ENCODE results near the gene ATF6.
"Not testable (repeated sequence)": the region's sequence is repeated elsewhere in the genome, so short reads cannot be mapped to it uniquely, and the experiment has no call there.

DNA sequence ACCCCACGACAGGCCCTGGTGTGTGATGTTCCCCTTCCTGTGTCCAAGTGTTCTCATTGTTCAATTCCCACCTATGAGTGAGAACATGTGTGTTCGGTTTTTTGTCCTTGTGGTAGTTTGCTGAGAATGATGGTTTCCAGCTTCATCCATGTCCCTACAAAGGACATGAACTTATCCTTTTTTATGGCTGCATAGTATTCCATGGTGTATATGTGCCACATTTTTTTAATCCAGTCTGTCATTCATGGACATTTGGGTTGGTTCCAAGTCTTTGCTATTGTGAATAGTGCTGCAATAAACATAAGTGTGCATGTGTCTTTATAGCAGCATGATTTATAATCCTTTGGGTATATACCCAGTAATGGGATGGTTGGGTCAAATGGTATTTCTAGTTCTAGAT, 43.1 kb downstream of the ATF6 start:
- TF ChIP-seq, protein P1, sequence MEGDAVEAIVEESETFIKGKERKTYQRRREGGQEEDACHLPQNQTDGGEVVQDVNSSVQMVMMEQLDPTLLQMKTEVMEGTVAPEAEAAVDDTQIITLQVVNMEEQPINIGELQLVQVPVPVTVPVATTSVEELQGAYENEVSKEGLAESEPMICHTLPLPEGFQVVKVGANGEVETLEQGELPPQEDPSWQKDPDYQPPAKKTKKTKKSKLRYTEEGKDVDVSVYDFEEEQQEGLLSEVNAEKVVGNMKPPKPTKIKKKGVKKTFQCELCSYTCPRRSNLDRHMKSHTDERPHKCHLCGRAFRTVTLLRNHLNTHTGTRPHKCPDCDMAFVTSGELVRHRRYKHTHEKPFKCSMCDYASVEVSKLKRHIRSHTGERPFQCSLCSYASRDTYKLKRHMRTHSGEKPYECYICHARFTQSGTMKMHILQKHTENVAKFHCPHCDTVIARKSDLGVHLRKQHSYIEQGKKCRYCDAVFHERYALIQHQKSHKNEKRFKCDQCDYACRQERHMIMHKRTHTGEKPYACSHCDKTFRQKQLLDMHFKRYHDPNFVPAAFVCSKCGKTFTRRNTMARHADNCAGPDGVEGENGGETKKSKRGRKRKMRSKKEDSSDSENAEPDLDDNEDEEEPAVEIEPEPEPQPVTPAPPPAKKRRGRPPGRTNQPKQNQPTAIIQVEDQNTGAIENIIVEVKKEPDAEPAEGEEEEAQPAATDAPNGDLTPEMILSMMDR (IDR thresholded peaks at IDR 0.05; ENCODE audit: extremely low read depth in 1 of 2, insufficient read depth in 1 of 2, low read depth in 1 of 2, low read length in 2 of 2): not testable (repeated sequence)
- not testable (repeated sequence) for TF ChIP-seq POLR2A (IDR thresholded peaks at IDR 0.05; ENCODE audit: low read depth, low read length); JUN (IDR thresholded peaks at IDR 0.05; ENCODE audit: borderline replicate concordance, insufficient read depth, insufficient read length, low read depth); MAX (IDR thresholded peaks at IDR 0.05; ENCODE audit: insufficient read depth, insufficient read length); EZH2 (IDR thresholded peaks at IDR 0.05; ENCODE audit: borderline replicate concordance, low read depth, low read length, severe bottlenecking); POLR2AphosphoS5 (IDR thresholded peaks at IDR 0.05; ENCODE audit: insufficient read depth, low read depth, low read length); MYC (IDR thresholded peaks at IDR 0.05; ENCODE audit: low read depth, low read length)

All from endothelial cell of umbilical vein (primary cell).